IPS-18a (cell line): ENCODE measurements around the gene THAP9.

Experiments used
- H3K27ac ChIP-seq: one replicate; pipeline ENCODE4 v1.5.1; 2013; ENCODE audit warnings: low read length
- H3K27me3 ChIP-seq: one replicate; pipeline ENCODE4 v1.6.1; 2013; ENCODE audit warnings: mild to moderate bottlenecking, low read length; ENCODE audit not compliant: control insufficient read depth, insufficient read depth
- H3K36me3 ChIP-seq: one replicate; pipeline ENCODE4 v1.6.1; 2013; ENCODE audit warnings: low read depth, low read length; ENCODE audit not compliant: control insufficient read depth
- H3K4me1 ChIP-seq: one replicate; pipeline ENCODE4 v1.6.1; 2013; ENCODE audit warnings: low read depth, low read length; ENCODE audit not compliant: control insufficient read depth
- H3K4me3 ChIP-seq: one replicate; pipeline ENCODE4 v1.5.1; 2013; ENCODE audit warnings: low read length
- H3K9ac ChIP-seq: one replicate; pipeline ENCODE4 v1.6.1; 2013; ENCODE audit warnings: mild to moderate bottlenecking, low read length, moderate library complexity
- H3K9me3 ChIP-seq: one replicate; pipeline ENCODE4 v1.6.1; 2013; ENCODE audit warnings: low read depth, low read length; ENCODE audit not compliant: control insufficient read depth

THAP9 gene

DNA sequence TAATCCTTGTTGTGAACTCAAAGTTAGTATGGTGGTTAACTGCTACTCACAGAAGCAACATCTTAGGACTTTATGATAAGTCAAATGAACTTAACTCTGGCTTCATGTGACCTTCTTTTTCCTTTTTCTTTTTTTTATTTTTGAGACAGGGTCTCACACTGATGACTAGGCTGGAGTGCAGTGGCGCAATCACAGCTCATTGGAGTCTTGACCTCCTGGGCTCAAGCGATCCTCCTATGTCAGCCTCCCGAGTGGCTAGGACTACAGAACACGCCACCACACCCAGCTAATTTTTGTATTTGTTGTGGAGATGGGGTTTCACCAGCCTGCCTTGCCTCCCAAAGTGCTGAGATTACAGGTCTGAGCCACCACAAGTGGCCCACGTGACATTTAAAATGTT is 32.0 kb upstream of the THAP9 start:
- Histone ChIP-seq H3K9me3 (no peaks in the 10 kb centered on the region), H3K27me3 (no peaks in the 10 kb centered on the region), H3K36me3 (peaks cover 67% of the 10 kb centered on the region), H3K4me3 (no peak overlapping the region), H3K27ac (no peak overlapping the region), H3K4me1 (no peaks in the 10 kb centered on the region), H3K9ac (no peak overlapping the region)

DNA sequence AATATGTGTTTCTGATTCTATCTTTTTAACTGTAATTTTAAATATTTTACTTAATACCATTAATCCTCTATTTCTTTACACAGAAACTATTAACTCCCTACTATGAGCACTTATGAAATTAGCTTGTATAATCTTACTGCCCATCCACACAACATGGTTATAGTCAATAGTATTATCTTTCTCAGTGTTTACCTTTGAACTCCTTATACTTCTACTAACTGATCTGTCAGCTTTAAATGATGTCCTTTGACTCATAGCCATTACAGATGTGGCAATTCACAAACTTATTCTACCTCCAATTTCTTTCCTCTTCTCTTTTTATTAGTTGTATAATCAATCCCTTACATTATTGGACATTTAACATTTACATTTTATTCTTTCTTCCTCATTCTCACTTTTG is 15.1 kb upstream of the THAP9 start:
- no peaks in the 10 kb centered on the region for H3K9me3 ChIP-seq
- peaks cover 4% of the 10 kb centered on the region for H3K36me3 ChIP-seq
- H3K27ac ChIP-seq: no peak overlapping the region
- no peaks in the 10 kb centered on the region for H3K27me3 ChIP-seq
- H3K4me1 ChIP-seq: no peaks in the 10 kb centered on the region
- no peak overlapping the region for H3K4me3 ChIP-seq
- no peak overlapping the region for H3K9ac ChIP-seq

DNA sequence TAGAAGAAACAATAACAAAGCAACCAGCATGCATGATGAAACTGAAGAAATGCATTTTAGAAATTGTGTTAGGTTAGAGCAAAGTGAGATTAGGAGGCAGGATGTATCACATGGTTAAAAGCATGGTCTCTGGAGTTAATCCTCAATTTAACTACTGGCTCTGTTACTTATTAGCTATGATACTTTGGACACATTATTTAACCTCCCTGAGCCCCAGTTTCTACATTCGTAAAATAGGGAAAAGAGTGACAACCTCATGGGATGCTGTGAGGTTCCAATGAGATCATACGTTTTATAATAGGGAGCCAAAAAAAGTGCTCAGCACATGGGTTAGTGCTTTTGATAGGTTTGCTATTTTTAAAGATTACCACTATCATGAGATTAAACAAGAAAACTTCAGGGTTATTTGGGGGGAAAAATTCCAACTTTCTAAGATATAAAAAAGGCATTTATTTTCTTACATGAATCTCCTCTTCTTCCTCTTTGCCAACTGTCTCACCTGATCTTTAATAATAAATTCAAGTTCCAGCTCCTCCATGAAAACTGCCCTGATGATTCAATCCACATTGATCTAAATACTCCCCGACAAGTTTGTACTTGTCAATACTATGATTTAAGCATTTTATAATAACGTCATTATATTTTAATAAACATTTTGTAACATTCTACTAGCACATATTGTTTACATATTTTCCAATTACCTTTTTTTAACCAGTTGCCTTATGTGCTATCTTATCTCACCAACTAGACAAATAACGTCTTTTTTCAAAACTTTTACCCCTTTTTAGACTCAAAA is 14.2 kb upstream of the THAP9 start:
- H3K9ac ChIP-seq: no peak overlapping the region
- no peaks in the 10 kb centered on the region for H3K36me3 ChIP-seq
- H3K4me1 ChIP-seq: no peaks in the 10 kb centered on the region
- H3K27me3 ChIP-seq: no peaks in the 10 kb centered on the region
- no peaks in the 10 kb centered on the region for H3K9me3 ChIP-seq
- H3K27ac ChIP-seq: no peak overlapping the region
- no peak overlapping the region for H3K4me3 ChIP-seq

DNA sequence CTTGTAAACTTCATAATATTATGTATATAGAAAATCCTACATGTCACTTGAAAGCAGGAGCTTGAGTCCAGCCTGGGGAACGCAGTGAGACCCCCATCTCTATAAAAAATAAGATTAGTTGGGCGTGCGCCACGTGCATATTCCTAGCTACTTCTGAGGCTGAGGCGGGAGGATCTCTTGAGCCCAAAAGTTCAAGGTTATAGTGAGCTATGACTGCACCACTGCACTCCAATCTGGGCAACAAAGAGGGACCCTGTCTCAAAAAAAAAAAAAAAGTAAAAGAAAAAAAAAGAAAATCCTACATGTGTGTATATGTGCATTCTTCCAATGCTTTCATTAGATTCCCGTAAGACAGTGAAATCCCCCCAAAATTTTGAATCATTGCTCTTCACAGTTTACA is 11.2 kb upstream of the THAP9 start:
- no peak overlapping the region for H3K27ac ChIP-seq
- H3K4me1 ChIP-seq: peaks cover 3% of the 10 kb centered on the region
- H3K4me3 ChIP-seq: peak overlapping the region; percentile 95
- H3K9ac ChIP-seq: peak overlapping the region; percentile 96
- H3K9me3 ChIP-seq: no peaks in the 10 kb centered on the region
- peaks cover 17% of the 10 kb centered on the region for H3K36me3 ChIP-seq
- no peaks in the 10 kb centered on the region for H3K27me3 ChIP-seq

DNA sequence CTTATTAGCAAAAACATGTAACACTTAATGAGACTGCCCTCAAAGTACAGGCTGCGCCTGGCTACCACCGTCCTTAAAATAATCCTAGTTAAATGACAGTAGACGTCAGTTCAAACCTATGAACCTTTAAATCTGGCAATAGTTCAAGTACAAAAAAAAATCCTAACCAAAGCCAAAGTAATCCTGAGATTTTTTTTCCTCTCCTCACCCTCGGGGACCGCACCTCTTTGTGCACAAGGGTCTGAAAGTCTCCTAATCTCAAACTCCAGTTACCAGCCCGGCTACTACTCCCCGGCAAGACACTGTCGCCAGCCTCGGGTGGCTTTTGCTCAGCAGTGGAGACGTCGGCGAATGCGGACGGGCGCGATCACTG is 10.0 kb upstream of the THAP9 start:
- Histone ChIP-seq H3K27ac (peak overlapping the region; percentile 39), H3K4me3 (peak overlapping the region; percentile 95), H3K36me3 (peaks cover 29% of the 10 kb centered on the region), H3K4me1 (peaks cover 3% of the 10 kb centered on the region), H3K27me3 (no peaks in the 10 kb centered on the region), H3K9me3 (no peaks in the 10 kb centered on the region), H3K9ac (peak overlapping the region; percentile 96)

DNA sequence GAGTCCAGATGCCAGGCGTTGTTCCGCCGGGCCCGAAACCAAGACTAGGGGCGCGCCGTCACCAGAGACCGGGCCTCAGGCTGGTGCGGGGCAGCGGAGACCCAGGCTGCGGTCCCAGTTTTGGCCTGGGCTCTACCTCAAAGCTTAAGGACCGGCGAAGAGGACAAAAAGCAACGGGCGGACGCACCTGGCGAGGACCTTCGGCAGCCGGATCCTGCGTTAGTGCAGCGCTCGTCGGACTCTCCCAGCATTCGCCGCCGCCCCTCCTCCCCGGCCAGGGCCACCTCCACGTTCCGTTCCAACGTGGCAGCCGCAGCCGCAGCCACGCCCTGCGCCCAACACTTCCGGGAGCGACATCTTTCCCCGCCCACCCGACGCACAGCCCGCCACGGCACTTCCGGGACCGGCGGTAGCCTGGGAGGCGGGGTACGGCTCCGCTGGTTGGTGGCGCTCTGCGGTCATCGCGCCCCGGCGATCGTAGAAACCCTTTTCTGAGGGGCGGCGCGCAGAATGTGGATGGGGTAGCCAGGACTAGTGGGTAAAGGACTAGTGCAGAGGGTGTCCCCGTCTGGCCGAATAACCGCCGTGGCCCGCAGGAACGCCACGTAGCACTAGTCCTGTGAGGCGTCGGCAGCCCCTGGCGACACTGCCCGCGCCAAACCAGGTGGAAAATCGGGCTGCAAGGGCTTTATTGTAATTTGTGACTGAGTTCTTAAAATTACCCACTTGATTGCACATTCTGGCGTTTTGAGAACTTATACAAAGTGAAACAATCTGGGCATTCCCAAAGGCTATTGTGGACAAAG is 9.4 kb upstream of the THAP9 start, which contains the start of gene SEC31A:
SEC31A (minus strand) TSS at position 253 of the 806 bp plus-strand sequence. CDS start 9,217 bp downstream, outside the sequence.
- Histone ChIP-seq H3K27me3 (no peaks in the 10 kb centered on the region), H3K27ac (peak within 1 kb of the TSS; percentile 64), H3K36me3 (peaks cover 34% of the 10 kb centered on the region), H3K9me3 (no peaks in the 10 kb centered on the region), H3K9ac (peak within 1 kb of the TSS; percentile 96), H3K4me3 (peak within 1 kb of the TSS; percentile 95), H3K4me1 (peaks cover 3% of the 10 kb centered on the region)

DNA sequence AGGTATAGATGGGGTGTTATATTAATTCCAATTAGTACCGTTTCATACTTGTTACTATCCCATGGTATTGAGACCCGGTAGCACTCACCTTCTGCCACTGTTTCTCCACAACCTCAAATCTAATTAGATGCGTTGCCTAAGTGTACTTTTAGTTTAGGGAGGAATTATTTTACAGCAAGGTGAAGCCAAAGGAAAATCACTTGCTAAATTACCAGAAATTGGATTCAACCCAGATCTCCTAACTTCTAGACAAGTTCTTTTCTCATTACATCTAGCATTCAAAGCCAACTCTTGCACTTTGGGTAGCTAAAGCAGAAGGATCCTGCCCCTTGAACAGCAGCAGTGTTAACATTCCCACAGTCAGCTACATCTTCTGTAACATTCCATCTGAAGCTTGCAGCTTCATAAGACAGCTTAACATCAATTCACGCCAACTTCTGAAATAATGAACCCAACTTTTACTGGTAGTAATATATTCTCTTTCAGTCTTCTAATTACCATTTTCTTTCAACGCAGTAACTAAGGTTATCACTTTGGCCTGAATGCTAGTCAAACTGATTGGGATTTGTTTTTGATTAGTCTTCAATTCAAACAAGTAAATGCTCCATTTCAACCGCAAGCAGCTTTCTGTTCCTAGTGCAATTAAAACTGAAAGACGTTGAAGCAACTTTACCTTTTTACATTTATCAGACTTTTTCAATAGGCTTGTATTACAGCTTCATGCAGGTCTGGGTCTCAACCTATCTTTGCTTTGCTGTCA is 8.6 kb upstream of the THAP9 start:
- H3K9me3 ChIP-seq: no peaks in the 10 kb centered on the region
- peak overlapping the region; percentile 95 for H3K4me3 ChIP-seq
- peak overlapping the region; percentile 64 for H3K27ac ChIP-seq
- H3K27me3 ChIP-seq: no peaks in the 10 kb centered on the region
- peaks cover 37% of the 10 kb centered on the region for H3K36me3 ChIP-seq
- peaks cover 3% of the 10 kb centered on the region for H3K4me1 ChIP-seq
- H3K9ac ChIP-seq: peak overlapping the region; percentile 96

DNA sequence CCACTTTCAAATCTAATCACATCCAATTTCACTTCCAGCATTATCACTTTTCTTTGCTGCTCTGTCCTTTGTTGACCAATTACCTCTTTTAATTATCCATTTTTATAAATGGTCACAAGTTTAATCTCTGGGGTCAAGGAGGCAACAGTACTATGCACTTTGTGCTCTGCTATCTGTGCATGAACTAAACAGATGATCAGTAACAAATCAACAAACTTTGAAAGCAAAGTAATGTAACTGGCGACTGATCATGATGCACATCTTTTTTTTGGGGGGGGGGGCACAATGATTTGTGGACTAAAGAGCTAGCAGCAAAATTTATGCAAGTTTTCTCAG is 8.1 kb upstream of the THAP9 start:
- peaks cover 3% of the 10 kb centered on the region for H3K4me1 ChIP-seq
- no peak overlapping the region for H3K4me3 ChIP-seq
- H3K36me3 ChIP-seq: peaks cover 40% of the 10 kb centered on the region
- H3K9ac ChIP-seq: no peak overlapping the region
- no peak overlapping the region for H3K27ac ChIP-seq
- H3K9me3 ChIP-seq: no peaks in the 10 kb centered on the region
- H3K27me3 ChIP-seq: no peaks in the 10 kb centered on the region

DNA sequence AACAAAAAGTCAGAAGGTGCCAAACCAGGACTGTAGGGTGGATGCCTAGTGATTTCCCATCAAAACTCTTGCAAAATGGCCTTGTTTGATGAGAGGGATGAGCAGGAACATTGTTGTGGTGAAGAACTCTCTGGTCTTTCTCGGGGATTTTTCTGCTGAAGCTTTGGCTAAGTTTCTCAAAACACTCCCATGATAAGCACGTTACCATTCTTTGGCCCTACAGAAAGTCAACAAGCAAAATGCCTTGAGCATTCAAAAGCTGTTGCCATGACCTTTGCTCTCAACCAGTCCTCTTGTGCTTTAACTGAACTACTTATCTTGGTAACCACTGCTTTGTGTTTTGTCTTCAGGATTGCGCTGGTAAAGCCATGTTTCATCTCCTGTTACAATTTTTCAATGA is 6.6 kb upstream of the THAP9 start:
- Histone ChIP-seq H3K9ac (no peak overlapping the region), H3K4me3 (no peak overlapping the region), H3K9me3 (no peaks in the 10 kb centered on the region), H3K27ac (no peak overlapping the region), H3K27me3 (no peaks in the 10 kb centered on the region), H3K4me1 (peaks cover 4% of the 10 kb centered on the region), H3K36me3 (peaks cover 51% of the 10 kb centered on the region)

DNA sequence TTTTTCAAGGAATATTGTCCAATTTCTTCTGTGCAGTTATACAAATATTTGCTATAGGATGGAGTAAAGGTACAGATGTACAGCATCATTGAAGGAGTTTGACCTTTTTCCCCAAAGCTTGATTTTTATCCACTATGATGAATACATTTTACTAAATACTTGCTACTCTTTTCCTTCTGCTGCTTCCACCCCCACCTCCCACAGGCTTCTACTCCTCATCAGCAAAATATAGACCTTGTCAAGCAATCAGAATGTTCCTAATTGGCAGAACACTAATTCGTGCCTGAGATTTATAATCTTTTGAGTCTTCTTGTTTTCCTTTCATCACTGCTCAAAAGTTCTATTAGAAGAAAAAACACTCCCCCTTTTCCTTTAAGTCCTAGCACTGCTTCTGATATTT is 3.8 kb upstream of the THAP9 start:
- Histone ChIP-seq H3K27me3 (no peaks in the 10 kb centered on the region), H3K4me3 (no peak overlapping the region), H3K9ac (no peak overlapping the region), H3K4me1 (peaks cover 10% of the 10 kb centered on the region), H3K9me3 (no peaks in the 10 kb centered on the region), H3K36me3 (peaks cover 55% of the 10 kb centered on the region), H3K27ac (no peak overlapping the region)
